Esophagus squamous epithelium (tissue), 4 donors: ENCODE data around the gene ASH1L.

Source experiments
- POLR2A ChIP-seq, 4 donors: fragments of 450-650 bp; IDR thresholded peaks; one replicate each; pipeline ENCODE4 v1.6.1; 2017; ENCODE audit warnings: antibody characterized with exemption in 4 of 4, mild to moderate bottlenecking in 4 of 4, moderate library complexity in 3 of 4
- TF ChIP-seq, protein P1 (sequence below), 6 experiments: fragments of 450-650 bp in 4 of 6; fragments of 200-600 bp in 2 of 6; sonication (generic) in 2 of 6; IDR thresholded peaks; one replicate each; pipeline ENCODE4 v1.5.1; 2016 to 2019; ENCODE audit warnings: antibody characterized with exemption in 6 of 6, mild to moderate bottlenecking in 4 of 6, moderate library complexity in 4 of 6

DNA sequence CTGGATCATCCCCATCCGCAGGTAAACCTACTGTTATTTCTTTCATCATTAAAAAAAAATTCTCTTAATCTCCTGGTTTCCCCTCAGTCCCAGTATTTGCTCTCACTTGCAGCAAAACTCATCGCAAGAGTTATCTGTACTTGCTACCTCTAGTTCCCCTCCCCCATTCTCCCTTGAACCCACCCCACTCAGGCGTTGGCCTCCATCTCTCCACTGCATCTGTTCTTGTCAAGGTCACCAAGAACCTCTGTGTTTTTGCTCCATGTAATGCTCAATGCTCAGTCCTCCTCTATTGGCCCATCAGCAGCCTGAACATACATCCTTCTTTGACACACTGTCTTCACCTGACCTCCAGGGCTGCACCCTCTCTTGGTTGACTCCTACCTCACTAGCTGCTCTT is 265.9 kb downstream of the ASH1L start:
- TF ChIP-seq, protein P1, sequence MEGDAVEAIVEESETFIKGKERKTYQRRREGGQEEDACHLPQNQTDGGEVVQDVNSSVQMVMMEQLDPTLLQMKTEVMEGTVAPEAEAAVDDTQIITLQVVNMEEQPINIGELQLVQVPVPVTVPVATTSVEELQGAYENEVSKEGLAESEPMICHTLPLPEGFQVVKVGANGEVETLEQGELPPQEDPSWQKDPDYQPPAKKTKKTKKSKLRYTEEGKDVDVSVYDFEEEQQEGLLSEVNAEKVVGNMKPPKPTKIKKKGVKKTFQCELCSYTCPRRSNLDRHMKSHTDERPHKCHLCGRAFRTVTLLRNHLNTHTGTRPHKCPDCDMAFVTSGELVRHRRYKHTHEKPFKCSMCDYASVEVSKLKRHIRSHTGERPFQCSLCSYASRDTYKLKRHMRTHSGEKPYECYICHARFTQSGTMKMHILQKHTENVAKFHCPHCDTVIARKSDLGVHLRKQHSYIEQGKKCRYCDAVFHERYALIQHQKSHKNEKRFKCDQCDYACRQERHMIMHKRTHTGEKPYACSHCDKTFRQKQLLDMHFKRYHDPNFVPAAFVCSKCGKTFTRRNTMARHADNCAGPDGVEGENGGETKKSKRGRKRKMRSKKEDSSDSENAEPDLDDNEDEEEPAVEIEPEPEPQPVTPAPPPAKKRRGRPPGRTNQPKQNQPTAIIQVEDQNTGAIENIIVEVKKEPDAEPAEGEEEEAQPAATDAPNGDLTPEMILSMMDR (IDR thresholded peaks at IDR 0.05) = no peak
- no peak for TF ChIP-seq POLR2A (IDR thresholded peaks at IDR 0.05)
